Measurements from ENCODE around the gene CRISPLD2. TPM values are rescaled to one million over a fixed set of nuclear protein-coding genes. Genes with fewer than 3 reads are reported as not detected.
A peak's percentile ranks its signal among the peaks of the same experiment; 100 is the strongest.

The CRISPLD2 gene
- total RNA-seq, 4 donors from 2014 or later = 54.9 to 109 (median 63.4) TPM

DNA sequence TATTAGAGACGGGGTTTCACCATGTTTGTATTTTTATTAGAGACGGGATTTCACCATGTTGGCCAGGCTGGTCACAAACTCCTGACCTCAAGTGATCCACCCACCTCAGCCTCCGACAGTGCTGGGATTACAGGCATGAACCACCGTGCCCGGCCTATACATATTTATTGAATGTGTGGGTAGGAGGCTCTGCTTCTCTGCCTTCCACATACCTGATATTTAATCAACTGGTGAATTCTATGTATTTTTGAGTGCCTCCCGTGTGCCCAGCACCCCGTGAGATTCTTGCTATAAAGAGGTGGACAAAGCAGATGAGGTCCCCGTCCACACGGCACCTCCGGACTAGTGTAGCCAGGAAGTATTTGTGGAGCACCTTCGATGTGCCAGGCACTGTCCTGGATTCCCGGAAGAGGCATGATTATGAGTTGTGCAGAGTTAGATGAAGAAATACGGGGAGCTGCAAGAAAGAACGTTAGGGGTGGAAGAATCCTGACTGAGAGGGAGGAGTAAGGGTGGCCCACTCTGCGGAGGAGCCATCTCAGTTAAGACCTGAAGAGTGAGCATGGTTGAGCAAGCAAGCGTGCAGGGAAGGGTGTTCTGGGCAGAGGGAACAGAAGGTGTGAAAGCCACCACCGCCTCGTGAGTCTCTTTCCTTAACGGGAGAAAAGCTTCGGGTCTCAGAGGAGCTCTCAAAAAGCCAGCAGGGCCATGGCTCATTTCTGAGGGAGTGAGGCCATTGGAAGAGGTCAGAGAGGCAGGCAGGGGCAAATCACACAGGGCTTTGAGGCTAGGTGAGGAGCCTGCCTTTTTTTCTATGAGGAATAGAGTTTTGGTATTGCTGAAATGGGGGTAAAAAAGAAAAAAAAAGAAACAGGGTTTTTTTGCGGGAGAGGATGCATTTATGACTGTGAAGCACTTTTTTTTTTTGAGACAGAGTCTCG lies 21.2 kb downstream of the CRISPLD2 start:
- Histone ChIP-seq H3K27me3 (peaks cover 3% of the 10 kb centered on the region), H3K9me3 (no peaks in the 10 kb centered on the region), H3K36me3 (peaks cover 24% of the 10 kb centered on the region), H3K27ac (no peak overlapping the region), H3K4me1 (peaks cover 59% of the 10 kb centered on the region), H3K4me3 (no peak overlapping the region)
- WGBS = 83% methylated on average over 22 of the region's 22 CpGs
- TF ChIP-seq EP300 (IDR thresholded peaks at IDR 0.05) (no peak), POLR2A (IDR thresholded peaks at IDR 0.05) (no peak), POLR2AphosphoS5 (IDR thresholded peaks at IDR 0.05) (no peak)
- TF ChIP-seq, protein P1, sequence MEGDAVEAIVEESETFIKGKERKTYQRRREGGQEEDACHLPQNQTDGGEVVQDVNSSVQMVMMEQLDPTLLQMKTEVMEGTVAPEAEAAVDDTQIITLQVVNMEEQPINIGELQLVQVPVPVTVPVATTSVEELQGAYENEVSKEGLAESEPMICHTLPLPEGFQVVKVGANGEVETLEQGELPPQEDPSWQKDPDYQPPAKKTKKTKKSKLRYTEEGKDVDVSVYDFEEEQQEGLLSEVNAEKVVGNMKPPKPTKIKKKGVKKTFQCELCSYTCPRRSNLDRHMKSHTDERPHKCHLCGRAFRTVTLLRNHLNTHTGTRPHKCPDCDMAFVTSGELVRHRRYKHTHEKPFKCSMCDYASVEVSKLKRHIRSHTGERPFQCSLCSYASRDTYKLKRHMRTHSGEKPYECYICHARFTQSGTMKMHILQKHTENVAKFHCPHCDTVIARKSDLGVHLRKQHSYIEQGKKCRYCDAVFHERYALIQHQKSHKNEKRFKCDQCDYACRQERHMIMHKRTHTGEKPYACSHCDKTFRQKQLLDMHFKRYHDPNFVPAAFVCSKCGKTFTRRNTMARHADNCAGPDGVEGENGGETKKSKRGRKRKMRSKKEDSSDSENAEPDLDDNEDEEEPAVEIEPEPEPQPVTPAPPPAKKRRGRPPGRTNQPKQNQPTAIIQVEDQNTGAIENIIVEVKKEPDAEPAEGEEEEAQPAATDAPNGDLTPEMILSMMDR (IDR thresholded peaks at IDR 0.05) = no peak
- no peak for DNase-seq (ENCODE audit: low spot score in 2 of 2)

DNA sequence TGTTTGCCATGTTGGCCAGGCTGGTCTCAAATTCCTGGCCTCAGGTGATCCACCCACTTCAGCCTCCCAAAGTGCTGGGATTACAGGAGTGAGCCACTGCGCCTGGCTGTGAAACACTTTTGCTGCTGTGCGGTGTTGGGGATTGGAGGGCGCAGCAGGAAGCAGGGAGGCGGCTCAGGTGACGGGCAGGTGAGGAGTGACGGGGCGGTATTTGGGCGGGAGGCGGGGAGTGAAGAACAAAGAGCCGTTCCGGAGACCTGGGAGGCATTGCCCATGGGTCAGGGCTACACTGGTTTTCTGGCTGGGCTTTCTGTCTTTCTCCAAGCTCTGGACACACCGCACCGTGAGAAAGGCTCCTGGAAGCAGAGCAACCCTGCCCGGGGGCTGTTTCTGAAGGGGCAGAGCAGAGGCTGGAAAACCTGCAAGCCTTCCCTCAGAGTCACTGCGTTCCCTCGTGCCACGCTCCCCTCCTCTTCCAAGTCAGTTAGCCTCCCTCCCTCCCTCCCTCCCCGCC lies 22.1 kb downstream of the CRISPLD2 start:
- H3K27ac ChIP-seq = peak overlapping the region; percentile 62
- H3K9me3 ChIP-seq = no peaks in the 10 kb centered on the region
- H3K27me3 ChIP-seq = peaks cover 3% of the 10 kb centered on the region
- peaks cover 52% of the 10 kb centered on the region for H3K4me1 ChIP-seq
- TF ChIP-seq POLR2A (IDR thresholded peaks at IDR 0.05) = no peak
- WGBS = 34% methylated on average over 11 of the region's 18 CpGs
- H3K36me3 ChIP-seq = peaks cover 26% of the 10 kb centered on the region
- H3K4me3 ChIP-seq = peak overlapping the region; percentile 15
- DNase-seq (ENCODE audit: low spot score in 2 of 2) = peak in 1 of 2 donors; percentile 62

DNA sequence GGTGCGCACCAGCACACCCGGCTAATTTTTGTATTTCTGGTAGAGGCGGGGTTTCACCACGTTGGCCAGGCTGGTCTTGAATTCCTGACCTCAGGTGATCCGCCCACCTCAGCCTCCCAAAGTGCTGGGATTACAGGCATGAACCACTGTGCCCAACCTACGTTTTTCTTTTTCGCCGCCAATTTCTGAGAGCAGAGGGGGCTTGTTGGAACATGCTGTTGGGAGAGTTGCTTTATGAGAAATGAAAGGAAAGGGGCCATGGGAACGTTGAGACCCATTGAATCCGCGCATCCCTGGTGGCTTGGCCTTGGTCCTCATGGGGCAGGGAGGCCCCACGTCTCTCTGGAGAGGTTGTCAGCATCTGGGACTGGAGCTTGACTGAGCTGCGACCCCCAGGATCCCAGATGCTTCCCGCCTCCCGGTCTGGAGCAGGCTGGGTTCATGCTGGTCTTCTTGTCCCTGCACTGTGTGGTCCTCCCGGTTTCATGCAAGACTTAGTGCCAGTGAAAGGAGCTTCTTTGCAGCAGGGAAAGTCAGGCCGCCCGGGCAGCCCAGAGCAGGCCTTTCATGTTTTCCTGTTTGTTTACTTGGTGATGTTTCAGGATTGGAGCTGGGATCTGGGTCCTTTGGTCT lies 22.8 kb downstream of the CRISPLD2 start:
- TF ChIP-seq POLR2A (IDR thresholded peaks at IDR 0.05) (no peak), POLR2AphosphoS5 (IDR thresholded peaks at IDR 0.05) (no peak)
- TF ChIP-seq, protein P1 (IDR thresholded peaks at IDR 0.05) = no peak
- H3K27ac ChIP-seq = peak overlapping the region; percentile 10
- H3K27me3 ChIP-seq = peaks cover 3% of the 10 kb centered on the region
- H3K9me3 ChIP-seq = no peaks in the 10 kb centered on the region
- 45% methylated on average over 15 of the region's 18 CpGs for WGBS
- peak in 1 of 2 donors; percentile 65 for DNase-seq (ENCODE audit: low spot score in 2 of 2)
- H3K4me3 ChIP-seq = no peak overlapping the region
- peaks cover 48% of the 10 kb centered on the region for H3K4me1 ChIP-seq
- peaks cover 33% of the 10 kb centered on the region for H3K36me3 ChIP-seq

DNA sequence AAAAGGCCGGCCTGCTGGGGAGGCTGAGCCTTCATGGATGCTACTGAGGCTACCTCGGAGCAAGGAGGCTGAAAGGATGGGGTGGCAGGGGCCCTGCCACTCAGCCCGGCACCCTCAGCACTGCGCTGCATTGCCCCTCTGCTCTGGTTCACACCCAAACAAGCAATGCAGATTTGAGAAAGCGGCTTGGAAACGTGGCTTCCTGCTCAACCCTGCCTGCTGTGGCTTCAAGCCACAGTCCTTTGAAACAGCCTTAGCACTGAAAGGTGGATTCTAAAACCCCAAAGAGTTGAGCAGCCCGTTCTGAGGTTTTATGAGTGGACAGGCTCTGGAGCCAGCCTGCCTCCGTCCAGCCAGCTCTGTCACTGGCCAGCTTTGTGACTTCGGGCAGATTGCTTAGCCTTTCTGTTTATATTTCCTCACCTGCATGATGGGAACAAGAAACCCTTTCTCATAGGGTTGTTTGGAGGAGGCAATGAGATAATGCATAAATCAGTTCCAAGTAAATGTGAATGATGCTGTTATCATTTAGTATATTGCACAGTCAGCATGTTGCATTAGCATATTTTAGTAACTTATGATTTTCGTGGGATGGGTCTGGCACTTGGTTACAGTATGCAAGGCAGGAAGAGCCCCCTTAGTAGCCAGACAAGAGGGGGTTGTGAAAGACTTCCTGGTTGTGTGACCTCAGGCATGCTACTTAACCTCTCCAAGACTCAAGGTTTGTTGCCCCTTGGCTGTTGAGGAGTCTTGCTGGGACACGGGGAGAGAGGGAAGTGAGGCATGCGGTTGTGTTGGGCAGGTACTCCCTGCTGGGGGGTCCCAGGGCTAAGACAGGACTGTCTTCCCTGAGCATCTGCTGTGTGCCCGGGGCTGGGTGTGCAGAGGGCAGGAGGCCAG lies 23.6 kb downstream of the CRISPLD2 start:
- no peak for DNase-seq (ENCODE audit: low spot score in 2 of 2)
- no peak overlapping the region for H3K4me3 ChIP-seq
- H3K9me3 ChIP-seq = no peaks in the 10 kb centered on the region
- H3K4me1 ChIP-seq = peaks cover 40% of the 10 kb centered on the region
- H3K27me3 ChIP-seq = peaks cover 3% of the 10 kb centered on the region
- TF ChIP-seq POLR2AphosphoS5 (IDR thresholded peaks at IDR 0.05) = no peak
- no peak for TF ChIP-seq POLR2A (IDR thresholded peaks at IDR 0.05)
- no peak for TF ChIP-seq EP300 (IDR thresholded peaks at IDR 0.05)
- TF ChIP-seq, protein P1 (IDR thresholded peaks at IDR 0.05) = no peak
- WGBS = 54% methylated on average over 11 of the region's 13 CpGs
- H3K27ac ChIP-seq = peak overlapping the region; percentile 10
- H3K36me3 ChIP-seq = peaks cover 39% of the 10 kb centered on the region

DNA sequence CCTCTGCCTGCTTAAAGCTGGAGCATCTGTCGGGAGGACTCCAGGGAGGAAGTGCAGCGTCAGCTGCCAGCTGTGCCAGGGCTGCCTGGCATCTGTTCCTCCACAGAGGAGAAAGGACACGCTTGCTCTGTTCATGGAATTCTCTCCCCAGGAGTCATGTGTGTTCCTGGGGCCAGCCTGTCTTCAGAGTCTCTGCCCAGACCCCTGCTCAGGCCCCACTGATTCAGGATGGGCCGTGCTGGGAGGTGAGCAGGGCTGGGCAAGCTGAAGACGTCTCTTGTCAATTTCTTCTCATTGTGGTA lies 24.2 kb downstream of the CRISPLD2 start:
- H3K27me3 ChIP-seq = peaks cover 3% of the 10 kb centered on the region
- TF ChIP-seq, protein P1 (IDR thresholded peaks at IDR 0.05) = no peak
- TF ChIP-seq POLR2AphosphoS5 (IDR thresholded peaks at IDR 0.05) (no peak), POLR2A (IDR thresholded peaks at IDR 0.05) (no peak), EP300 (IDR thresholded peaks at IDR 0.05) (no peak)
- 26% methylated on average over 3 of the region's 5 CpGs for WGBS
- H3K27ac ChIP-seq = no peak overlapping the region
- DNase-seq (ENCODE audit: low spot score in 2 of 2) = no peak
- H3K9me3 ChIP-seq = no peaks in the 10 kb centered on the region
- H3K4me3 ChIP-seq = no peak overlapping the region
- peaks cover 37% of the 10 kb centered on the region for H3K36me3 ChIP-seq
- peaks cover 34% of the 10 kb centered on the region for H3K4me1 ChIP-seq

All from suprapubic skin (tissue), 4 donors.